Tibial nerve (tissue), 4 donors: ENCODE results near the gene PRDM5. TPM values are rescaled to one million over a fixed set of nuclear protein-coding genes. Genes with fewer than 3 reads are reported as not detected.

ENCODE experiments used
- DNase-seq, 2 donors: peaks; one replicate each; pipeline ENCODE4 v3.0.0-alpha.2; 2019; ENCODE audit warnings: low spot score in 2 of 2
- H3K27ac ChIP-seq, 4 donors: fragments of 200-600 bp; sonication (generic) in 3 of 4; one replicate each; pipeline ENCODE4 v1.5.1; 2017 to 2019; ENCODE audit warnings: mild to moderate bottlenecking in 1 of 4
- H3K27me3 ChIP-seq, 2 donors: fragments of 200-600 bp; sonication (generic) in 1 of 2; one replicate each; pipeline versions ENCODE4 v1.5.1 to v1.6.0; 2017 to 2019
- H3K36me3 ChIP-seq, 3 donors: fragments of 200-600 bp; sonication (generic); one replicate each; pipeline ENCODE4 v1.5.1; 2018 to 2019
- H3K4me1 ChIP-seq, 4 donors: fragments of 200-600 bp; sonication (generic) in 3 of 4; one replicate each; pipeline ENCODE4 v1.5.1; 2017 to 2019
- H3K4me3 ChIP-seq, 4 donors: fragments of 200-600 bp; sonication (generic) in 3 of 4; one replicate each; pipeline ENCODE4 v1.5.1; 2017 to 2019; ENCODE audit warnings: mild to moderate bottlenecking in 1 of 4, moderate library complexity in 1 of 4
- H3K9me3 ChIP-seq, 4 donors: fragments of 200-600 bp; sonication (generic) in 3 of 4; one replicate each; pipeline ENCODE4 v1.5.1; 2017 to 2019
- EP300 ChIP-seq, 2 donors: sonication (generic); formaldehyde crosslinking; IDR thresholded peaks; one replicate each; pipeline ENCODE4 v1.6.1; 2017; ENCODE audit warnings: antibody characterized with exemption in 2 of 2, mild to moderate bottlenecking in 1 of 2
- POLR2A ChIP-seq, 2 donors: fragments of 450-650 bp; IDR thresholded peaks; one replicate each; pipeline ENCODE4 v1.6.1; 2017; ENCODE audit warnings: antibody characterized with exemption in 2 of 2, mild to moderate bottlenecking in 2 of 2, moderate library complexity in 2 of 2
- WGBS, 2 donors: methylation state at CpG; one replicate each; pipeline ENCODE4 v1.1.5; 2018; 5-methylcytosine and 5-hydroxymethylcytosine counted together
- total RNA-seq, 4 donors: library from RNA; depleted of rRNA; stranded (reverse); fragments of >200 nt; gene quantifications; one replicate each; pipeline ENCODE4 v1.1.0, GENCODE V29; 2016
- TF ChIP-seq, protein P1 (sequence below), 5 experiments: fragments of 200-600 bp in 3 of 5; fragments of 450-650 bp in 2 of 5; sonication (generic) in 3 of 5; IDR thresholded peaks; one replicate each; pipeline ENCODE4 v1.5.1; 2016 to 2019; ENCODE audit warnings: antibody characterized with exemption in 5 of 5, mild to moderate bottlenecking in 3 of 5, moderate library complexity in 2 of 5

The PRDM5 gene
- 10 to 100 TPM; 18.9 to 46.3 (median 31.1) TPM for total RNA-seq

DNA sequence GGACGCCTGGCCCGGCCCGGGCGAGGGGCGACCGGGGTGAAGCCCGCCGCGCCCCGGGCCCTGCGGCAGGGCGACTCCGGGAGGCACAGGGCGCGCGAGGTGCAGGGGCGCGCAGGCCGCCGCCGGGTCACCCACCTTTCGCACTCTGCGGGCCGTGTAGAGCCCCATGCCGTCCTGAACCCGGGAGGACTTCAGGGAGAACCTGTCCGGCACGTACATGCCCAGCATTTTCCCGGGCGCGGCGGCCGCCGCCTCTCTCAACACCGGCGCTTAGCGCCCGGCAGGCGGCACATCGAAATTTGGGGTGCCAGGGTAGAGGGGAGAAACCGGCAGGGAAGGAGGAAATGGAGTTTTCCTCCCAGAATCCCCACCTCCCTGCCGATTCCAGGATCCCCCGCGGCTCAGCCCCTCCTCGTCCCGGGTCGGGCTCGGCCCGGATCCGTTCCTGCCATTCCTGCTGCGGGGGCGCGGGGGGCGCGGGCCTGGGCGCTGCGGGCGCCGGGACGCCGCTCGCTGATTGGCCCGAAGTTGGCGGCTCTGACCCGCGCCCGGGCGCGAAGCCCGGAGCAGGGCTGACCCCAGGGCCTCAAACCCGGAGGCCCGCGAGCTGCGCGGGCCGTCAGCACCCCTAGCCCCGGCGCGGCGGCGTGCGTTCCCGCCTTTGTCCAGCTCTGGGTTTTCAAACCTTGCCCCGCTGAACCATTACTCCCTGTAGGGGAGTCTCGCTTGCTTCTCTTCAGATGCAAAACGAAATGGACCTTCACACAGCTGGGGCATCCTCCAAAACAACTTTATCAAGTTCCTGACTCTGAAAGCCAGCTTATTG is at the start of gene PRDM5:
TSS of gene PRDM5 (minus strand) at position 346 of the 826 bp plus-strand sequence. CDS start at position 228, 118 bp downstream.
- 1% methylated on average over 12 to 45 of the region's 86 CpGs for WGBS, 2 donors
- peaks cover 0 to 35% (median 4%) of the 10 kb centered on the region in 4 donors for H3K4me1 ChIP-seq
- H3K9me3 ChIP-seq, result no peaks in the 10 kb centered on the region
- H3K36me3 ChIP-seq, result no peaks in the 10 kb centered on the region
- TF ChIP-seq, protein P1, sequence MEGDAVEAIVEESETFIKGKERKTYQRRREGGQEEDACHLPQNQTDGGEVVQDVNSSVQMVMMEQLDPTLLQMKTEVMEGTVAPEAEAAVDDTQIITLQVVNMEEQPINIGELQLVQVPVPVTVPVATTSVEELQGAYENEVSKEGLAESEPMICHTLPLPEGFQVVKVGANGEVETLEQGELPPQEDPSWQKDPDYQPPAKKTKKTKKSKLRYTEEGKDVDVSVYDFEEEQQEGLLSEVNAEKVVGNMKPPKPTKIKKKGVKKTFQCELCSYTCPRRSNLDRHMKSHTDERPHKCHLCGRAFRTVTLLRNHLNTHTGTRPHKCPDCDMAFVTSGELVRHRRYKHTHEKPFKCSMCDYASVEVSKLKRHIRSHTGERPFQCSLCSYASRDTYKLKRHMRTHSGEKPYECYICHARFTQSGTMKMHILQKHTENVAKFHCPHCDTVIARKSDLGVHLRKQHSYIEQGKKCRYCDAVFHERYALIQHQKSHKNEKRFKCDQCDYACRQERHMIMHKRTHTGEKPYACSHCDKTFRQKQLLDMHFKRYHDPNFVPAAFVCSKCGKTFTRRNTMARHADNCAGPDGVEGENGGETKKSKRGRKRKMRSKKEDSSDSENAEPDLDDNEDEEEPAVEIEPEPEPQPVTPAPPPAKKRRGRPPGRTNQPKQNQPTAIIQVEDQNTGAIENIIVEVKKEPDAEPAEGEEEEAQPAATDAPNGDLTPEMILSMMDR (IDR thresholded peaks at IDR 0.05), result peak in 2 of 5 experiments; percentile 9 to 45
- TF ChIP-seq POLR2A (IDR thresholded peaks at IDR 0.05), result no peak
- no peaks in the 10 kb centered on the region for H3K27me3 ChIP-seq
- H3K4me3 ChIP-seq, result peak within 1 kb of the TSS; percentile 60 to 85 (median 74)
- peak within 1 kb of the TSS; percentile 81 to 96 (median 88) for H3K27ac ChIP-seq
- DNase-seq, result peak; percentile 16 to 20

DNA sequence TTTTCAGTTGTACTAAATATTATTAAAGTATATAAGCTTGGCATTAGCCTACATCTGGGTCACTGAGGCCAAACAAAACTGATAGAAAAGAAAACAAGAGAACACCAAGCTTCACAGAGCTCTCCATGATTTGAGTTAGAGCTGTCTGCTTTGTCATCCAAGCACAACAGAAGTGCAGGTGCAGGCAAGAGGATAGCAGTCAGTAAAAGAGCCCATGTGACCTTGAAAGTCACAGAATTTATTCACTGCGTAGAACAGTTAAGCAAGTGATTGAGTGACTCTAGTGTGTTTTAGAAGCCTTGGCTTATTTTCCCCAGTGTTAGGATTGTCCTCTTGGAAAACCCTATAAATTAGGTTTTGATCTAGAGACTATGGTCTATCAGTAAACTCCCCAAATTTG is 49.4 kb upstream of the PRDM5 start:
- 27 to 58% methylated on average over 1 of the region's 1 CpG for WGBS, 2 donors
- Histone ChIP-seq H3K9me3 (no peaks in the 10 kb centered on the region), H3K27me3 (no peaks in the 10 kb centered on the region), H3K4me1 (no peaks in the 10 kb centered on the region), H3K36me3 (no peaks in the 10 kb centered on the region), H3K27ac (no peak overlapping the region), H3K4me3 (no peak overlapping the region)
- TF ChIP-seq EP300 (IDR thresholded peaks at IDR 0.05), result no peak
- TF ChIP-seq, protein P1 (IDR thresholded peaks at IDR 0.05), result no peak
- DNase-seq, result no peak

DNA sequence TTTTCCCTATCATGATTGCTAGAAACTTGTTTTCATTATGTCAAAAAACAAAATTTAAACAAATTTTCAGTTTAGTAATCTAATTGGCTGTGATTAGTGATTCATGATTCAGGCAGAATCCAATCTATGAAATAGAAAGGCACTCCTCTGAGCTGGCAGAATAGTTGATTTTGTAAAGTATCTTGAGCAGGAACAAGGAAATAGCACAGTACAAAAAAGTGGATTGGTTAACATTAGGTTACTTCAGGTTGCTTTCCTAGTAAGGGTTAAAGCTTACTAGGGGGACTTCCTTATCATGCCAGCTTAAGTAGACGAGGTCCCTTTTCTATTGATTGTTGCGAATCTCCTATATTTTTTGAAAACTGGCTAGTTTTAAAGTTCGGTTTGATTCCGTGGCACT is 43.4 kb upstream of the PRDM5 start:
- peaks cover 0 to 2% of the 10 kb centered on the region in 2 donors for H3K27me3 ChIP-seq
- no peak overlapping the region for H3K27ac ChIP-seq
- no peaks in the 10 kb centered on the region for H3K36me3 ChIP-seq
- H3K4me1 ChIP-seq, result no peaks in the 10 kb centered on the region
- DNase-seq, result no peak
- 65 to 71% methylated on average over 4 of the region's 4 CpGs for WGBS, 2 donors
- no peaks in the 10 kb centered on the region for H3K9me3 ChIP-seq
- TF ChIP-seq EP300 (IDR thresholded peaks at IDR 0.05), result no peak
- TF ChIP-seq, protein P1 (IDR thresholded peaks at IDR 0.05), result no peak
- H3K4me3 ChIP-seq, result no peak overlapping the region

DNA sequence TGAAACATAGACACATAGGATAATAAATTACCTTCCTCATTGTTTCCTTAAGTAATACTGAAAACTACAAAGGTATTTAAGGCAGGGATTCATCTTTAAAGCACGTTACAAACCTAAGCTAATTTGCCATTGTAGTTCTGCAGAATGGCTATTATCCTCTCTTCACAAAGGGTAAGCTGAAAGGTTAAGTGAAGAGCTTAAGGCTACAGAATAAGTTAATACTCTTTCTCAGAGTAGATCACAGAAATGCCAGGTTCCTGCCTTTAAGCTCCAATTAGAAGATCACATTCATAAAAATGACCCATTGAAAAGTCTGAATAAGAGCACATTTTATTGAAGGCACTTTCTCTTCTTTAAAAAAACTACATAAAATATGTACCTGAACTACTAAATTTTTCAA is 42.1 kb upstream of the PRDM5 start:
- Histone ChIP-seq H3K27ac (no peak overlapping the region), H3K9me3 (no peaks in the 10 kb centered on the region), H3K4me1 (no peaks in the 10 kb centered on the region), H3K27me3 (peaks cover 0 to 2% of the 10 kb centered on the region in 2 donors), H3K36me3 (no peaks in the 10 kb centered on the region), H3K4me3 (no peak overlapping the region)
- 29 to 35% methylated on average over 1 of the region's 1 CpG for WGBS, 2 donors
- DNase-seq, result no peak
- no peak for TF ChIP-seq POLR2A (IDR thresholded peaks at IDR 0.05)
- TF ChIP-seq, protein P1 (IDR thresholded peaks at IDR 0.05), result no peak
- TF ChIP-seq EP300 (IDR thresholded peaks at IDR 0.05), result no peak

DNA sequence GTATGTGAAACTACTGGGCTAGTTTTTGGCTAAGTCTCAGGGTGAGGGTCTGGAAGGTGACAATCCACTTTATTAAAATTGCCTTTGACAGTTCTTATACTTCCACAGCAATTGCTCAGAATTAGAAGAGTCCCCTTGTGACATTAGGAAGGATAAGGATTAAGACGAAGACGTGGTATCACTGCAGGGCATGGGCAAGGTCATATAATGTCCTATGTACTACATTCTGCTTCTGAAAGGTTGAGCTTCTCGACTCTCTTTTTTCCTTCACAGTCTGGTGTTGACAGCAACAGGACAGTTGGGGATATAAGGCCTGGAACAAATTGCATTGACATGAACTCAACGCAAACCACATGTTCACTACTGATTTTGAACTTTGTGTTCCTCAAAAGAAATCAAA is 40.9 kb upstream of the PRDM5 start:
- no peak for DNase-seq
- WGBS, 2 donors, result 67 to 73% methylated on average over 4 of the region's 4 CpGs
- no peaks in the 10 kb centered on the region for H3K4me1 ChIP-seq
- H3K9me3 ChIP-seq, result no peaks in the 10 kb centered on the region
- H3K27me3 ChIP-seq, result peaks cover 0 to 2% of the 10 kb centered on the region in 2 donors
- H3K4me3 ChIP-seq, result no peak overlapping the region
- no peak for TF ChIP-seq POLR2A (IDR thresholded peaks at IDR 0.05)
- TF ChIP-seq, protein P1 (IDR thresholded peaks at IDR 0.05), result no peak
- TF ChIP-seq EP300 (IDR thresholded peaks at IDR 0.05), result no peak
- H3K27ac ChIP-seq, result no peak overlapping the region
- no peaks in the 10 kb centered on the region for H3K36me3 ChIP-seq
